ENCODE measurements around the gene PRRX2. TPM values are rescaled to one million over a fixed set of nuclear protein-coding genes. Genes with fewer than 3 reads are reported as not detected.

PRRX2 gene
- total RNA-seq, 1 experiment from 2014 or later = 10.7 TPM

DNA sequence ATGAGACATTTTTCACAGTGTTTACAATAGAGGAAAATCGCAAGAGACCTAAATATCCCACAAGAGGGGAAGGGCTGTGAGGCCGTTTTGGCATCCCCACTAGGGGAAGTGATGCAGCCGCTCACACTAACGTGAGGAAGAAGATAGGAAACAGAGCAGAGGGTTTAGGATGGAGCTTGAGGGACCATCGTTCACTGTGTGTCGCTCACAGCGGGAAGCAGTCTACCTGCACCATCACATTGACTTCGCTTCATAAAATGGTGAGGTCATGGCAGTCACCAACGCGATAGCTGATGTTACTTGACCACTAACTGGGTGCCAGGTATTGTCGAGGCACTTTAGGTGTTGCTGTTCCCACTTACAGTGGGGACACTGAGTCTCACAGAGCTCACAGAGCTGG lies 35.6 kb downstream of the PRRX2 start (continued):
- TF ChIP-seq ZNF532 (CRISPR knock-in tag; IDR thresholded peaks at IDR 0.05; ENCODE audit: borderline replicate concordance) (no peak), ZNF317 (CRISPR knock-in tag; IDR thresholded peaks at IDR 0.05; ENCODE audit: borderline replicate concordance, low read depth) (no peak), KAT7 (CRISPR knock-in tag; IDR thresholded peaks at IDR 0.05; ENCODE audit: borderline replicate concordance) (no peak)
- TF ChIP-seq, protein P1, sequence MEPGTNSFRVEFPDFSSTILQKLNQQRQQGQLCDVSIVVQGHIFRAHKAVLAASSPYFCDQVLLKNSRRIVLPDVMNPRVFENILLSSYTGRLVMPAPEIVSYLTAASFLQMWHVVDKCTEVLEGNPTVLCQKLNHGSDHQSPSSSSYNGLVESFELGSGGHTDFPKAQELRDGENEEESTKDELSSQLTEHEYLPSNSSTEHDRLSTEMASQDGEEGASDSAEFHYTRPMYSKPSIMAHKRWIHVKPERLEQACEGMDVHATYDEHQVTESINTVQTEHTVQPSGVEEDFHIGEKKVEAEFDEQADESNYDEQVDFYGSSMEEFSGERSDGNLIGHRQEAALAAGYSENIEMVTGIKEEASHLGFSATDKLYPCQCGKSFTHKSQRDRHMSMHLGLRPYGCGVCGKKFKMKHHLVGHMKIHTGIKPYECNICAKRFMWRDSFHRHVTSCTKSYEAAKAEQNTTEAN (CRISPR knock-in tag; IDR thresholded peaks at IDR 0.05) = no peak

DNA sequence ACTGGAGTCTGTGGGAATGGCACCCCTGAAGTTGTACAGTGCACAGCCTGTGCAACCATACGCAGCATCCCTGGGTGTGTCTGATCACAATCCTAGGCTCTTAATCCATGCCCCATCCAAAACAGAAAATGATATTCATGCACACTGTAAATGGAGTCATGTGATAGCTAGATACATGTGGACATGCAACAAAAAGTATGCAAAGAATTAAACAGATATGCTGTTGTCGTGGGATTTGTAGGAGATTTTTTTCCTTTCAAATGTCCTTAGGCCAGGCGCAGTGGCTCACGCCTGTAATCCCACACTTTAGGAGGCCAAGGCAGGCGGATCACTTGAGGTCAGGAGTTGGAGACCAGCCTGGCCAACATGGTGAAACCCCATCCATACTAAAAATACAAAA lies 36.1 kb downstream of the PRRX2 start:
- POLR2A ChIA-PET = no interaction called here
- H3K4me3 Mint-ChIP-seq = no peak overlapping the region
- H3K4me1 Mint-ChIP-seq = peaks cover 5% of the 10 kb centered on the region
- ATAC-seq (no peak), DNase-seq (ENCODE audit: low spot score) (no peak)
- CTCF ChIA-PET = interaction anchor here (2.0 kb wide), 1 partner anchor 19 kb away, joined by 8 read pairs; no protein-coding TSS in a partner anchor
- no peaks in the 10 kb centered on the region for H3K36me3 Mint-ChIP-seq
- no peaks in the 10 kb centered on the region for H3K9me3 Mint-ChIP-seq
- H3K27me3 Mint-ChIP-seq (ENCODE audit: low read depth) = peaks cover 5% of the 10 kb centered on the region; the same call in 1 of the 2 replicates
- no peak overlapping the region for H3K27ac Mint-ChIP-seq
- no peak for TF ChIP-seq ELF4 (CRISPR knock-in tag; IDR thresholded peaks at IDR 0.05; ENCODE audit: low read depth)
- TF ChIP-seq NFATC4 (CRISPR knock-in tag; IDR thresholded peaks at IDR 0.05) = no peak
- TF ChIP-seq ETV6 (CRISPR knock-in tag; IDR thresholded peaks at IDR 0.05) = no peak
- TF ChIP-seq ZNF232 (CRISPR knock-in tag; IDR thresholded peaks at IDR 0.05) = no peak
- no peak for TF ChIP-seq CREM (CRISPR knock-in tag; IDR thresholded peaks at IDR 0.05)
- TF ChIP-seq, protein P2, sequence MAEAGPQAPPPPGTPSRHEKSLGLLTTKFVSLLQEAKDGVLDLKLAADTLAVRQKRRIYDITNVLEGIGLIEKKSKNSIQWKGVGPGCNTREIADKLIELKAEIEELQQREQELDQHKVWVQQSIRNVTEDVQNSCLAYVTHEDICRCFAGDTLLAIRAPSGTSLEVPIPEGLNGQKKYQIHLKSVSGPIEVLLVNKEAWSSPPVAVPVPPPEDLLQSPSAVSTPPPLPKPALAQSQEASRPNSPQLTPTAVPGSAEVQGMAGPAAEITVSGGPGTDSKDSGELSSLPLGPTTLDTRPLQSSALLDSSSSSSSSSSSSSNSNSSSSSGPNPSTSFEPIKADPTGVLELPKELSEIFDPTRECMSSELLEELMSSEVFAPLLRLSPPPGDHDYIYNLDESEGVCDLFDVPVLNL (CRISPR knock-in tag; IDR thresholded peaks at IDR 0.05; ENCODE audit: borderline replicate concordance, low read depth) = no peak
- TF ChIP-seq JAZF1 (CRISPR knock-in tag; IDR thresholded peaks at IDR 0.05) = no peak
- TF ChIP-seq, protein P3, sequence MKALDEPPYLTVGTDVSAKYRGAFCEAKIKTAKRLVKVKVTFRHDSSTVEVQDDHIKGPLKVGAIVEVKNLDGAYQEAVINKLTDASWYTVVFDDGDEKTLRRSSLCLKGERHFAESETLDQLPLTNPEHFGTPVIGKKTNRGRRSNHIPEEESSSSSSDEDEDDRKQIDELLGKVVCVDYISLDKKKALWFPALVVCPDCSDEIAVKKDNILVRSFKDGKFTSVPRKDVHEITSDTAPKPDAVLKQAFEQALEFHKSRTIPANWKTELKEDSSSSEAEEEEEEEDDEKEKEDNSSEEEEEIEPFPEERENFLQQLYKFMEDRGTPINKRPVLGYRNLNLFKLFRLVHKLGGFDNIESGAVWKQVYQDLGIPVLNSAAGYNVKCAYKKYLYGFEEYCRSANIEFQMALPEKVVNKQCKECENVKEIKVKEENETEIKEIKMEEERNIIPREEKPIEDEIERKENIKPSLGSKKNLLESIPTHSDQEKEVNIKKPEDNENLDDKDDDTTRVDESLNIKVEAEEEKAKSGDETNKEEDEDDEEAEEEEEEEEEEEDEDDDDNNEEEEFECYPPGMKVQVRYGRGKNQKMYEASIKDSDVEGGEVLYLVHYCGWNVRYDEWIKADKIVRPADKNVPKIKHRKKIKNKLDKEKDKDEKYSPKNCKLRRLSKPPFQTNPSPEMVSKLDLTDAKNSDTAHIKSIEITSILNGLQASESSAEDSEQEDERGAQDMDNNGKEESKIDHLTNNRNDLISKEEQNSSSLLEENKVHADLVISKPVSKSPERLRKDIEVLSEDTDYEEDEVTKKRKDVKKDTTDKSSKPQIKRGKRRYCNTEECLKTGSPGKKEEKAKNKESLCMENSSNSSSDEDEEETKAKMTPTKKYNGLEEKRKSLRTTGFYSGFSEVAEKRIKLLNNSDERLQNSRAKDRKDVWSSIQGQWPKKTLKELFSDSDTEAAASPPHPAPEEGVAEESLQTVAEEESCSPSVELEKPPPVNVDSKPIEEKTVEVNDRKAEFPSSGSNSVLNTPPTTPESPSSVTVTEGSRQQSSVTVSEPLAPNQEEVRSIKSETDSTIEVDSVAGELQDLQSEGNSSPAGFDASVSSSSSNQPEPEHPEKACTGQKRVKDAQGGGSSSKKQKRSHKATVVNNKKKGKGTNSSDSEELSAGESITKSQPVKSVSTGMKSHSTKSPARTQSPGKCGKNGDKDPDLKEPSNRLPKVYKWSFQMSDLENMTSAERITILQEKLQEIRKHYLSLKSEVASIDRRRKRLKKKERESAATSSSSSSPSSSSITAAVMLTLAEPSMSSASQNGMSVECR (CRISPR knock-in tag; IDR thresholded peaks at IDR 0.05; ENCODE audit: borderline replicate concordance) = no peak
- no peak for TF ChIP-seq TP53 (CRISPR knock-in tag; IDR thresholded peaks at IDR 0.05)
- no peak for TF ChIP-seq AR (CRISPR knock-in tag; IDR thresholded peaks at IDR 0.05)
- TF ChIP-seq, protein P4, sequence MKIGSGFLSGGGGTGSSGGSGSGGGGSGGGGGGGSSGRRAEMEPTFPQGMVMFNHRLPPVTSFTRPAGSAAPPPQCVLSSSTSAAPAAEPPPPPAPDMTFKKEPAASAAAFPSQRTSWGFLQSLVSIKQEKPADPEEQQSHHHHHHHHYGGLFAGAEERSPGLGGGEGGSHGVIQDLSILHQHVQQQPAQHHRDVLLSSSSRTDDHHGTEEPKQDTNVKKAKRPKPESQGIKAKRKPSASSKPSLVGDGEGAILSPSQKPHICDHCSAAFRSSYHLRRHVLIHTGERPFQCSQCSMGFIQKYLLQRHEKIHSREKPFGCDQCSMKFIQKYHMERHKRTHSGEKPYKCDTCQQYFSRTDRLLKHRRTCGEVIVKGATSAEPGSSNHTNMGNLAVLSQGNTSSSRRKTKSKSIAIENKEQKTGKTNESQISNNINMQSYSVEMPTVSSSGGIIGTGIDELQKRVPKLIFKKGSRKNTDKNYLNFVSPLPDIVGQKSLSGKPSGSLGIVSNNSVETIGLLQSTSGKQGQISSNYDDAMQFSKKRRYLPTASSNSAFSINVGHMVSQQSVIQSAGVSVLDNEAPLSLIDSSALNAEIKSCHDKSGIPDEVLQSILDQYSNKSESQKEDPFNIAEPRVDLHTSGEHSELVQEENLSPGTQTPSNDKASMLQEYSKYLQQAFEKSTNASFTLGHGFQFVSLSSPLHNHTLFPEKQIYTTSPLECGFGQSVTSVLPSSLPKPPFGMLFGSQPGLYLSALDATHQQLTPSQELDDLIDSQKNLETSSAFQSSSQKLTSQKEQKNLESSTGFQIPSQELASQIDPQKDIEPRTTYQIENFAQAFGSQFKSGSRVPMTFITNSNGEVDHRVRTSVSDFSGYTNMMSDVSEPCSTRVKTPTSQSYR (CRISPR knock-in tag; IDR thresholded peaks at IDR 0.05) = no peak
- no peak for TF ChIP-seq SMAD4 (CRISPR knock-in tag; IDR thresholded peaks at IDR 0.05)
- no peak for TF ChIP-seq NFYB (CRISPR knock-in tag; conservative IDR thresholded peaks at IDR 0.05; ENCODE audit: low read depth)
- no peak for TF ChIP-seq PREB (CRISPR knock-in tag; IDR thresholded peaks at IDR 0.05; ENCODE audit: borderline replicate concordance)

All from WTC11 (cell line).